AG09319 (cell line): ENCODE results near the gene TOMM40.
"Not testable (repeated sequence)": the region's sequence is repeated elsewhere in the genome, so short reads cannot be mapped to it uniquely, and the experiment has no call there.

Experiments
- DNase-seq: peaks from one replicate; pipeline ENCODE4 v3.0.0-alpha.2; 2010; ENCODE audit warnings: low read depth; ENCODE audit errors: extremely low read depth
- CTCF ChIP-seq: IDR thresholded peaks from 2 replicates; pipeline ENCODE4 v1.5.1; 2011; ENCODE audit warnings: low read depth, mild to moderate bottlenecking, inconsistent platforms, low read length, moderate library complexity

TOMM40 gene

GRCh38 chr19:44874317-44874716 lies 16.7 kb upstream of the TOMM40 start:
- no peak for TF ChIP-seq CTCF
- no peak for DNase-seq

- DNase-seq: no peak
- no peak for TF ChIP-seq CTCF
These were observed 15.2 kb upstream of the TOMM40 start for GRCh38 chr19:44875666-44876451.

- no peak for TF ChIP-seq CTCF
- DNase-seq: no peak
These were observed 14.0 kb upstream of the TOMM40 start for GRCh38 chr19:44876930-44877535.

GRCh38 chr19:44878120-44878865 lies 12.8 kb upstream of the TOMM40 start:
- DNase-seq: no peak
- no peak for TF ChIP-seq CTCF

GRCh38 chr19:44879309-44880065 lies 11.6 kb upstream of the TOMM40 start:
- DNase-seq: no peak
- TF ChIP-seq CTCF: no peak

GRCh38 chr19:44882063-44882462 lies 9.0 kb upstream of the TOMM40 start:
- no peak for DNase-seq
- TF ChIP-seq CTCF: no peak

- not testable (repeated sequence) for DNase-seq
These were observed 8.2 kb upstream of the TOMM40 start for GRCh38 chr19:44882619-44883397.
